Mucosa of stomach (tissue), 1 donor: ENCODE results near the gene BRINP3.

ENCODE experiments used
- H3K27me3 ChIP-seq: one replicate; pipeline ENCODE4 v1.7.0; 2013; ENCODE audit warnings: mild to moderate bottlenecking, low read length; ENCODE audit not compliant: control insufficient read depth, insufficient read depth
- H3K36me3 ChIP-seq: one replicate; pipeline ENCODE4 v1.7.0; 2013; ENCODE audit warnings: low read length; ENCODE audit not compliant: control insufficient read depth, insufficient read depth
- H3K4me1 ChIP-seq: one replicate; pipeline ENCODE4 v1.7.0; 2013; ENCODE audit warnings: mild to moderate bottlenecking, low read length; ENCODE audit not compliant: control insufficient read depth, insufficient read depth
- H3K4me3 ChIP-seq: one replicate; pipeline ENCODE4 v1.7.0; 2013; ENCODE audit warnings: low read length
- H3K9ac ChIP-seq: one replicate; pipeline ENCODE4 v1.7.0; 2013; ENCODE audit warnings: mild to moderate bottlenecking, low read length, moderate library complexity
- H3K9me3 ChIP-seq: one replicate; pipeline ENCODE4 v1.7.0; 2013; ENCODE audit warnings: mild to moderate bottlenecking, low read length, moderate library complexity; ENCODE audit not compliant: control insufficient read depth
- donor health status: Pancreatic carcinoma.

BRINP3 gene

GRCh38 chr1:190226006-190226405 is 251.7 kb downstream of the BRINP3 start:
- Histone ChIP-seq H3K4me3 (no peak overlapping the region), H3K9ac (no peak overlapping the region), H3K4me1 (no peaks in the 10 kb centered on the region), H3K27me3 (no peaks in the 10 kb centered on the region), H3K9me3 (no peaks in the 10 kb centered on the region), H3K36me3 (no peaks in the 10 kb centered on the region)

GRCh38 chr1:190212450-190212849 is 265.2 kb downstream of the BRINP3 start:
- H3K9me3 ChIP-seq, result no peaks in the 10 kb centered on the region
- H3K4me1 ChIP-seq, result no peaks in the 10 kb centered on the region
- no peak overlapping the region for H3K4me3 ChIP-seq
- no peaks in the 10 kb centered on the region for H3K36me3 ChIP-seq
- no peaks in the 10 kb centered on the region for H3K27me3 ChIP-seq
- no peak overlapping the region for H3K9ac ChIP-seq

GRCh38 chr1:190207733-190208132 is 269.9 kb downstream of the BRINP3 start:
- no peak overlapping the region for H3K9ac ChIP-seq
- no peaks in the 10 kb centered on the region for H3K36me3 ChIP-seq
- no peak overlapping the region for H3K4me3 ChIP-seq
- H3K4me1 ChIP-seq, result no peaks in the 10 kb centered on the region
- no peaks in the 10 kb centered on the region for H3K27me3 ChIP-seq
- no peaks in the 10 kb centered on the region for H3K9me3 ChIP-seq

GRCh38 chr1:190205713-190206112 is 272.0 kb downstream of the BRINP3 start:
- H3K9ac ChIP-seq, result no peak overlapping the region
- no peak overlapping the region for H3K4me3 ChIP-seq
- no peaks in the 10 kb centered on the region for H3K9me3 ChIP-seq
- no peaks in the 10 kb centered on the region for H3K4me1 ChIP-seq
- no peaks in the 10 kb centered on the region for H3K27me3 ChIP-seq
- no peaks in the 10 kb centered on the region for H3K36me3 ChIP-seq

- H3K36me3 ChIP-seq, result no peaks in the 10 kb centered on the region
- H3K27me3 ChIP-seq, result no peaks in the 10 kb centered on the region
- H3K4me3 ChIP-seq, result no peak overlapping the region
- no peaks in the 10 kb centered on the region for H3K4me1 ChIP-seq
- no peak overlapping the region for H3K9ac ChIP-seq
- no peaks in the 10 kb centered on the region for H3K9me3 ChIP-seq
These were observed 281.6 kb downstream of the BRINP3 start for GRCh38 chr1:190196020-190196419.

- no peak overlapping the region for H3K9ac ChIP-seq
- no peaks in the 10 kb centered on the region for H3K27me3 ChIP-seq
- H3K4me1 ChIP-seq, result no peaks in the 10 kb centered on the region
- no peaks in the 10 kb centered on the region for H3K9me3 ChIP-seq
- H3K4me3 ChIP-seq, result no peak overlapping the region
- no peaks in the 10 kb centered on the region for H3K36me3 ChIP-seq
These were observed 284.1 kb downstream of the BRINP3 start for GRCh38 chr1:190193508-190194115.

- no peaks in the 10 kb centered on the region for H3K9me3 ChIP-seq
- H3K9ac ChIP-seq, result no peak overlapping the region
- H3K27me3 ChIP-seq, result no peaks in the 10 kb centered on the region
- no peaks in the 10 kb centered on the region for H3K36me3 ChIP-seq
- no peak overlapping the region for H3K4me3 ChIP-seq
- H3K4me1 ChIP-seq, result no peaks in the 10 kb centered on the region
These were observed 285.0 kb downstream of the BRINP3 start for GRCh38 chr1:190192627-190193026.

GRCh38 chr1:190183588-190183987 is 294.1 kb downstream of the BRINP3 start:
- no peaks in the 10 kb centered on the region for H3K9me3 ChIP-seq
- no peak overlapping the region for H3K9ac ChIP-seq
- H3K4me1 ChIP-seq, result no peaks in the 10 kb centered on the region
- no peaks in the 10 kb centered on the region for H3K36me3 ChIP-seq
- H3K27me3 ChIP-seq, result no peaks in the 10 kb centered on the region
- no peak overlapping the region for H3K4me3 ChIP-seq

GRCh38 chr1:190179817-190180216 is 297.8 kb downstream of the BRINP3 start:
- Histone ChIP-seq H3K9me3 (no peaks in the 10 kb centered on the region), H3K4me1 (no peaks in the 10 kb centered on the region), H3K9ac (no peak overlapping the region), H3K36me3 (no peaks in the 10 kb centered on the region), H3K4me3 (no peak overlapping the region), H3K27me3 (no peaks in the 10 kb centered on the region)

- Histone ChIP-seq H3K9ac (no peak overlapping the region), H3K9me3 (no peaks in the 10 kb centered on the region), H3K4me1 (no peaks in the 10 kb centered on the region), H3K4me3 (no peak overlapping the region), H3K27me3 (no peaks in the 10 kb centered on the region), H3K36me3 (no peaks in the 10 kb centered on the region)
These were observed 298.8 kb downstream of the BRINP3 start for GRCh38 chr1:190178827-190179226.

GRCh38 chr1:190177555-190177954 is 300.1 kb downstream of the BRINP3 start:
- Histone ChIP-seq H3K9me3 (no peaks in the 10 kb centered on the region), H3K4me3 (no peak overlapping the region), H3K4me1 (no peaks in the 10 kb centered on the region), H3K36me3 (no peaks in the 10 kb centered on the region), H3K27me3 (no peaks in the 10 kb centered on the region), H3K9ac (no peak overlapping the region)

GRCh38 chr1:190176776-190177175 is 300.9 kb downstream of the BRINP3 start:
- no peaks in the 10 kb centered on the region for H3K9me3 ChIP-seq

GRCh38 chr1:190175320-190175719 is 302.3 kb downstream of the BRINP3 start:
- H3K27me3 ChIP-seq, result no peaks in the 10 kb centered on the region
- H3K4me3 ChIP-seq, result no peak overlapping the region
- H3K4me1 ChIP-seq, result no peaks in the 10 kb centered on the region
- no peaks in the 10 kb centered on the region for H3K36me3 ChIP-seq
- no peaks in the 10 kb centered on the region for H3K9me3 ChIP-seq
- H3K9ac ChIP-seq, result no peak overlapping the region

More at GRCh38 chr1:190176776-190177175, 300.9 kb downstream of the BRINP3 start:
- Histone ChIP-seq H3K9ac (no peak overlapping the region), H3K4me1 (no peaks in the 10 kb centered on the region), H3K4me3 (no peak overlapping the region), H3K36me3 (no peaks in the 10 kb centered on the region), H3K27me3 (no peaks in the 10 kb centered on the region)
